SK-N-MC (cell line): ENCODE results near the gene NRXN3.

Experiments used
- EZH2 ChIP-seq: fragments of 200-600 bp; sonication (generic); IDR thresholded peaks from one replicate; pipeline ENCODE4 v1.6.1; 2017; ENCODE audit warnings: antibody characterized with exemption
- FOXP2 ChIP-seq: optimal IDR thresholded peaks from 2 replicates; pipeline ENCODE3; 2011; ENCODE audit warnings: mild to moderate bottlenecking, moderate library complexity; ENCODE audit not compliant: insufficient read depth; ENCODE audit errors: extremely low read length, control extremely low read depth
- POLR2AphosphoS5 ChIP-seq: IDR thresholded peaks from 2 replicates; pipeline ENCODE4 v1.6.1; 2012; ENCODE audit warnings: mild to moderate bottlenecking, low read depth, low read length, borderline replicate concordance

GRCh38 chr14:78181270-78181669 is 11.1 kb downstream of the NRXN3 start:
- TF ChIP-seq EZH2 = no peak
- no peak for TF ChIP-seq POLR2AphosphoS5
- no peak for TF ChIP-seq FOXP2
